Fibroblast of pulmonary artery (primary cell): ENCODE results near the gene DICER1.

Source experiments
- DNase-seq: peaks from one replicate; pipeline ENCODE4 v3.0.0-alpha.2; 2010; ENCODE audit warnings: low read depth
- H3K4me3 ChIP-seq: replicated peaks from 2 replicates; pipeline ENCODE4 v1.5.1; 2011; ENCODE audit warnings: low read depth, mild to moderate bottlenecking, control low read depth, low read length, moderate library complexity
- TF ChIP-seq, protein P1 (sequence below): IDR thresholded peaks from 2 replicates; pipeline ENCODE4 v1.5.1; 2011; ENCODE audit warnings: mild to moderate bottlenecking, control low read depth, low read length, inconsistent platforms; ENCODE audit errors: missing control alignments

The DICER1 gene

DNA sequence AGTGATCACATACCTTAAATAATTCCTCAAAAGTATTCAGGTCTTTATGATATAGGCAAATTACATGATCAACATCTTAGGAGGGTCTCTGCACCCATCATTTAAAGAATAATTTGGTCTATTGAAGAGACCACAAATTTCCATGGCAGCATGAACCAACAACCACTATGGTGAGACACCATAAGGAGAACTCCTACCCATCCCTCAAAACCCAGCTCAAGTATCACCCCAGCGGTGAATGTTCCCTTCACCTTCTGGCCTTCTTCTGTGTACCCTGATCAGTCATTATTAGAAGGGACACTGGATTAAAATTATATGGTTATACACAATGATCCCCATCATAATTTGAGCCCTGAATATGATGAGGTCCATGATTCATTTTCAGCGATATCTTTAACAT lies 81.5 kb downstream of the DICER1 start:
- TF ChIP-seq, protein P1, sequence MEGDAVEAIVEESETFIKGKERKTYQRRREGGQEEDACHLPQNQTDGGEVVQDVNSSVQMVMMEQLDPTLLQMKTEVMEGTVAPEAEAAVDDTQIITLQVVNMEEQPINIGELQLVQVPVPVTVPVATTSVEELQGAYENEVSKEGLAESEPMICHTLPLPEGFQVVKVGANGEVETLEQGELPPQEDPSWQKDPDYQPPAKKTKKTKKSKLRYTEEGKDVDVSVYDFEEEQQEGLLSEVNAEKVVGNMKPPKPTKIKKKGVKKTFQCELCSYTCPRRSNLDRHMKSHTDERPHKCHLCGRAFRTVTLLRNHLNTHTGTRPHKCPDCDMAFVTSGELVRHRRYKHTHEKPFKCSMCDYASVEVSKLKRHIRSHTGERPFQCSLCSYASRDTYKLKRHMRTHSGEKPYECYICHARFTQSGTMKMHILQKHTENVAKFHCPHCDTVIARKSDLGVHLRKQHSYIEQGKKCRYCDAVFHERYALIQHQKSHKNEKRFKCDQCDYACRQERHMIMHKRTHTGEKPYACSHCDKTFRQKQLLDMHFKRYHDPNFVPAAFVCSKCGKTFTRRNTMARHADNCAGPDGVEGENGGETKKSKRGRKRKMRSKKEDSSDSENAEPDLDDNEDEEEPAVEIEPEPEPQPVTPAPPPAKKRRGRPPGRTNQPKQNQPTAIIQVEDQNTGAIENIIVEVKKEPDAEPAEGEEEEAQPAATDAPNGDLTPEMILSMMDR: no peak
- H3K4me3 ChIP-seq: no peak overlapping the region
- no peak for DNase-seq

DNA sequence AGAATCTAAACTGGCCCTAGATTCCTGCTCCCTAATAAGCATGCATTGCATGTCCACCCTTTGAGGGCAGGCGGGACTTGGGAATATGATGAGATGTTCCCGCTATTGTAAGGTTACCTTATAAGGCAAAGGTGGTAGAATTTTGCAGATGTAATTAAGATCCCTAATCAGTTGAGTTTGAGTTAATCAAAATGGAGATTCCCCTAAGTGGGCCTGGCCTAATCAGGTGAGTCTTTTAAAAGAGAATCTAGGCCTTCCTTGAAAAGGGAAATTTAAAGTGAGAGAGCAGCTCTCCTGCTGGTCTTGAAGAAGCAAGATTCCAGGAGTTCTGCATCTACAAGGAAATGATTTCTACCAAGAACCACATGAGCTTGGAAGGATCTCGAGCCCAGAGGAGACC lies 83.4 kb downstream of the DICER1 start:
- TF ChIP-seq, protein P1: no peak
- DNase-seq: no peak
- no peak overlapping the region for H3K4me3 ChIP-seq

DNA sequence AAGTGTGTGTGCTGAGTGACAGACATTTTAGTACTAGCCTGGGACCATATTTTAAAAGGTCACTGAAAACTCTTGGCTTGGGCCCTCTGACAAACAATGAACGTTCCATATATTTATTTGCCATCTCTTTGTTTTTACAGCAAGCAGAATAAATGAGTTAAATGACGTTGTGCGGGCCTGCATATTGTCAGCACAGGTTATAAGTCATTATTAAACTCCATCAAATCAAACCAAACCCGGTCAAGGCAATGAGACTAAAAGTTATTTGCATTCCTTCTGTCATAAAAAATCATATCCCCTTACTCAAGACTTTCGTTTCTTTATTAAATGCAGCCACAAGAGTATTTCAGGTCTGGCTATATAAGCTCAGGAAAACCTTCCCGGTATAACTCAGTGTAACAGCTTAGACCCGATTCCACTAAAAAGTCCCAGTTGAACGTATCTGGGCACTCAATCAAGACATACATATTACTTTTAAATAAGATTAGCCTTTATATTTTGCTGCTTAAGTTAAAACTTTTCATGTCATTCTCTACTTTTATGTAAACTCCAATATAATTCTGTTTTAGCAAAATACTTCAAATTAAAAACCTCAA lies 84.9 kb downstream of the DICER1 start:
- no peak for DNase-seq
- TF ChIP-seq, protein P1: no peak
- no peak overlapping the region for H3K4me3 ChIP-seq

DNA sequence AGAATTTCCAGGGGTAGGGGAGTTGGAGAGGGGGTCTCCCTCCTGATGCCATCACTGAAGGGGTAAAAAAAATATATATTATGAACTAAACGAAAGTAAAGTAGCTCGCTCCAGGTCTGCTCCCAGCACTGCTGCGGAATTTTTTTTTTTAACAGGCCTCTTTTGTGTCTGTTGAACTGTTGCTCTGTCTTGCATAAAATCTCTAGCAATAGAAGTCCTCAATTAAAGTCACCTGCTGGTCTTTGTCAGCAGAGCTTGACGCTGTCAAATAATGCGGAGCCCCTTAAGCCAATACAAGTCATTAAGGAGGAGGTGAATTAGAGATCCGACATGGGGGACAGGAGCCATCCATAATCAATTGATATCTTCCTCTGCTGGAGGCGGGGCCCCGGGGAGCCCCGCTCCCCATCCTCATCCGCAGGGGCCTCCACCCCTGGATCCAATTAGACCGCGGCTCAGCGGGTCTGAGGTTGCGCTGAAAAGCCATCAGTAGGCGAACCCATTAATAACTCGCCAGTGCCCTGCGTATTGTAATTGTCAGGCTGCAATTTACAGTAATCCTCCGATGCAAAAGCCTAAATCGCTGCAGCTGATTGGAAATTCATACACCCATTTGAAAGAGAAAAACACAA lies 85.6 kb downstream of the DICER1 start:
- TF ChIP-seq, protein P1: no peak
- no peak for DNase-seq
- H3K4me3 ChIP-seq: no peak overlapping the region

DNA sequence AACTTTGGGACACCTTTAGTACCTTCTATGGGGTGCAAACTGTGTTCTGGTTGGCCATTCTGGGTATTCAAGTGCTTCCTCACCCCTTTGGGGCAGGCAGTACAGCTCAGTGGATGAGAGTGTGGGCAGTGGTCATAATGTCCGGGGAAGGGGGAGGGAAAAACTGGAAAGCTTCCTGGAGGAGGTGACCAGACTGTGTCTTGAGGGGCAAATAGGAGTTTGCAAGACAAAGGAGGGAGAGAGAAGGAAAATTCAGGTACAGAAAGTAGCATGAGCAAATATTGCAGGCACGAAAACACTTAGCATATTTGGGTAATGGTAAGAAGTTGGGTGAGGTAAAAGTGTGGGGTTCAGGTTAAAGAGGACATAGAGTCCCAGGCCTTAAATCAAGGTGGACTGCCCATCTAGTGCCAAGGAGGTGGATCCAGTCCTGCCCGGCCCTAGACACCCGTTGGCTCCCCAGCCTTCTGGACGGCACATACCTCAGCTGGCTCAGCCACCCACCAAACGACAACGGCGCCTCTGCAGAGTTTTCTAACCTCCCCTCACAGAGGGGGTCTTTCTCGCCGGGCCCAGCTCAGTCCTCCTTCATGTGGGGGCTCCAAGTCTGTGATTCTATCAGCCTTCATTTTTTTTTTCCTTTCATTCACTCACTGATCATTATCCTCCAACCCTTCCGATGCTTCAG lies 86.4 kb downstream of the DICER1 start:
- no peak overlapping the region for H3K4me3 ChIP-seq
- no peak for DNase-seq
- TF ChIP-seq, protein P1: no peak

GRCh38 chr14:95069547-95069946 lies 87.8 kb downstream of the DICER1 start:
- H3K4me3 ChIP-seq: no peak overlapping the region
- DNase-seq: no peak
- TF ChIP-seq, protein P1: no peak
